ENCODE measurements around the gene TIPARP. TPM values are rescaled to one million over a fixed set of nuclear protein-coding genes. Genes with fewer than 3 reads are reported as not detected.
A peak's percentile ranks its signal among the peaks of the same experiment; 100 is the strongest.

Gene TIPARP
- total and polyA plus RNA-seq, 4 experiments from 2014 or later: 15.1 to 119 (median 68.1) TPM

DNA sequence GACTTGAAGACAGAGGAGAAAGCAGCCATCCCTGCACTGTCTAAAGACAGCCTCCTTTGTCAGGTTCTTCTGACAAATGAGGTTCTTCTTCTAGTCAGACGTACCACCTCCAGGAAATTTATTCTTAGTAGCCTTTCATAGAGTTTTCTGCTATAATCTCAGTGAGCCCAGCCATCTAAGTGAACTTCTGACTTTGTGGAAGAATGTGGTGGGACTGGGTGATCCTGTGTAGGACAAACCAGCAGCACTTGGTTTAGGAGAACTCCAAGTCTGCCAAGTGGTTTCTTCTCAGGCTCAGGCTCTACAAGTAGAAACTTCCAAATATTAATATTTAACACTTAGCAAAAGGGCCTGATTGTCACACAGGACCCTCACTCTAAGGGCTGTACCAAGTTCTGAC, 52.1 kb downstream of the TIPARP start:
- H3K4me3 Mint-ChIP-seq: no peak overlapping the region
- POLR2A ChIA-PET (ENCODE audit: partially characterized antibody): no interaction called here
- H3K36me3 Mint-ChIP-seq: no peaks in the 10 kb centered on the region

DNA sequence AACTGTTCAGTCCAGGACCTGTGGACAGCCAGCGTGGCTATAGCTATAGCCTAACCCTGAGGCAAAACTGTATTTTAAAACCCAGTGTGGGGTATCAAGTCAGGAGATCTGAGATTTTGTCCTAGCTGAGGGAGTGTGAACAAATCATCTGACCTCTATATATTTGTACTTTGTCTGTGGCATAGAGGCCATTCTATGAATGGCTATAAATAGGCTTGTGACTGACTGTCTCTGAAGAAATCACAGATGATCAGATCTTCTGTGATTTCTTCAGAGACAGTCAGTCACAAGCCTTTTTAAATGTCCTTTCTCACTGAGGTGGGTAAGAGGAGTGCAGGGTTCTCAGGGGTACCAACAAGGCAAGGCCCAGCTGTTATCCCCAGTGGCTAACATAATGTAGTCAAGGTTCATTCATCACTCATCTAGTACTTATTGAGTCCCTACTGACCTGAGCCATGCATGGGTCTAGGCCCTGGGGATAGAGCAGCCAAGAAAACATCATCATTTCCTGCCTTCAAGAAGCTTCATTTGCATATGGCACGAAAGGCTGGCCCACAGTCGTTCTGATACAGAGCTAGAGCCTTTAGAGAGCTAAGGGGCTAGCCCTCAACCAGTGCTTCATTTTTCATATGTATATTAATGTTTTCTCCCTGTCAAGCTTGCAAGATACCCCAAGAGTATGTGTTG, 53.3 kb downstream of the TIPARP start:
- Mint-ChIP-seq H3K9me3 (no peaks in the 10 kb centered on the region), H3K36me3 (no peaks in the 10 kb centered on the region), H3K27ac (no peak overlapping the region), H3K4me3 (no peak overlapping the region), H3K27me3 (no peaks in the 10 kb centered on the region), H3K4me1 (peaks cover 0 to 1% (median 0%) of the 10 kb centered on the region in 4 donors)
- H3K9me3 ChIP-seq (ENCODE audit: control insufficient read depth in 1 of 2, low read length in 2 of 2): no peaks in the 10 kb centered on the region
- no peak overlapping the region for H3K27ac ChIP-seq (ENCODE audit: low read depth, low read length)
- H3K4me3 ChIP-seq (ENCODE audit: low read length in 2 of 2): no peak overlapping the region
- ChIA-PET POLR2A (ENCODE audit: partially characterized antibody) (no interaction called here), CTCF (ENCODE audit: partially characterized antibody) (no interaction called here)
- no peaks in the 10 kb centered on the region for H3K36me3 ChIP-seq (ENCODE audit: insufficient read depth, low read length)
- intact Hi-C loops (cut with micrococcal nuclease): no loop called here
- no peak for DNase-seq
- H3K27me3 ChIP-seq (ENCODE audit: insufficient read depth, low read length): no peaks in the 10 kb centered on the region
- no peaks in the 10 kb centered on the region for H3K4me1 ChIP-seq (ENCODE audit: insufficient read depth, low read length)

More for the DNA sequence above, 52.1 kb downstream of the TIPARP start:
- Mint-ChIP-seq H3K4me1 (peaks cover 0 to 1% (median 0%) of the 10 kb centered on the region in 4 donors), H3K27me3 (no peaks in the 10 kb centered on the region), H3K9me3 (no peaks in the 10 kb centered on the region), H3K27ac (no peak overlapping the region)
- no peak for DNase-seq
- Histone ChIP-seq H3K27ac (ENCODE audit: low read depth, low read length) (no peak overlapping the region), H3K27me3 (ENCODE audit: insufficient read depth, low read length) (no peaks in the 10 kb centered on the region), H3K4me1 (ENCODE audit: insufficient read depth, low read length) (no peaks in the 10 kb centered on the region), H3K36me3 (ENCODE audit: insufficient read depth, low read length) (no peaks in the 10 kb centered on the region), H3K9me3 (ENCODE audit: control insufficient read depth in 1 of 2, low read length in 2 of 2) (no peaks in the 10 kb centered on the region), H3K4me3 (ENCODE audit: low read length in 2 of 2) (no peak overlapping the region)
- CTCF ChIA-PET (ENCODE audit: partially characterized antibody): no interaction called here
- intact Hi-C loops (cut with micrococcal nuclease): no loop called here

DNA sequence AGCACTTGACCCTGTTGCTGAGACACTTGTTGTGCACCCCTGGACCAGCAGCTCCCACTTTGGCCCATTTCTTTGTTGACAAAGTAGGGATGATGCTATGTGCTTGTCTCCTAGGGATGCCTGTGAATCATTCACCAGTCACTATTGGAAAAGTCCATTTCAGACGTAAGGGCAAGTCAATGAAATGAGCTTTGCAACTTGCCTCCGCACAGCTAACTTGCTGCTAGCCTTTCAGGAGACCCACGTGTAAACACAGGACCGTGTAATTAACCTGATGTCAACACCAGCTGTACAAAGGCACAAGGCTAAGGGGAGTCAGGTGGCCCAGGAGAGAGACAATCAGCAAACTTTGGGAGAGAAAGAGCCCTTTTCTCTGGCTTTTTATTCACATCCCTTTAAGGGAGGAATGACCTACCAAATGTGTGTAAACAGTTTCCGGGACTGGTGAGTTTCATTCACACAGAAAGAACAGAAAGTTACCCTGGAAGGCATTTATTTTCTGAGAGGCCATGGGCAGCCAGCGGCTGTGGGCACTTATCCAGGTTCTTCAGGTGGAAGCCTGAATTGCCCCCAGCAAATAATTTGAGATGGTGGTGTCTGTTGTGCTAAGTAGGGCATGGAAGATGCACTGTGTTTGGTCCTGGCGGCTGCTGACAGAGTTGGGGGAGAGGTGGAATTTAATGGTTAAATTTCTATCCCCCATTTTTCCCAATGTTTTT, 54.0 kb downstream of the TIPARP start:
- Histone ChIP-seq H3K9me3 (ENCODE audit: control insufficient read depth in 1 of 2, low read length in 2 of 2) (no peaks in the 10 kb centered on the region), H3K4me1 (ENCODE audit: insufficient read depth, low read length) (no peaks in the 10 kb centered on the region), H3K36me3 (ENCODE audit: insufficient read depth, low read length) (no peaks in the 10 kb centered on the region), H3K4me3 (ENCODE audit: low read length in 2 of 2) (no peak overlapping the region), H3K27me3 (ENCODE audit: insufficient read depth, low read length) (no peaks in the 10 kb centered on the region), H3K27ac (ENCODE audit: low read depth, low read length) (no peak overlapping the region)
- DNase-seq: no peak
- Mint-ChIP-seq H3K4me1 (no peaks in the 10 kb centered on the region), H3K36me3 (no peaks in the 10 kb centered on the region), H3K9me3 (no peaks in the 10 kb centered on the region), H3K27ac (peak overlapping the region in 1 of 7 donors; percentile 31), H3K4me3 (no peak overlapping the region), H3K27me3 (no peaks in the 10 kb centered on the region)
- ChIA-PET POLR2A (ENCODE audit: partially characterized antibody) (no interaction called here), CTCF (ENCODE audit: partially characterized antibody) (no interaction called here)
- intact Hi-C loops (cut with micrococcal nuclease): no loop called here

GRCh38 chr3:156729460-156730179, 55.2 kb downstream of the TIPARP start:
- ChIA-PET POLR2A (ENCODE audit: partially characterized antibody) (no interaction called here), CTCF (ENCODE audit: partially characterized antibody) (no interaction called here)
- H3K27ac ChIP-seq (ENCODE audit: low read depth, low read length): no peak overlapping the region
- intact Hi-C loops (cut with micrococcal nuclease): no loop called here
- no peak overlapping the region for H3K4me3 Mint-ChIP-seq
- H3K27me3 Mint-ChIP-seq: no peaks in the 10 kb centered on the region
- DNase-seq: no peak
- peak overlapping the region in 1 of 7 donors; percentile 54 for H3K27ac Mint-ChIP-seq
- H3K36me3 ChIP-seq (ENCODE audit: insufficient read depth, low read length): no peaks in the 10 kb centered on the region
- no peaks in the 10 kb centered on the region for H3K27me3 ChIP-seq (ENCODE audit: insufficient read depth, low read length)
- no peaks in the 10 kb centered on the region for H3K4me1 ChIP-seq (ENCODE audit: insufficient read depth, low read length)
- no peaks in the 10 kb centered on the region for H3K36me3 Mint-ChIP-seq
- H3K4me1 Mint-ChIP-seq: no peaks in the 10 kb centered on the region
- H3K9me3 ChIP-seq (ENCODE audit: control insufficient read depth in 1 of 2, low read length in 2 of 2): no peaks in the 10 kb centered on the region
- no peak overlapping the region for H3K4me3 ChIP-seq (ENCODE audit: low read length in 2 of 2)
- H3K9me3 Mint-ChIP-seq: no peaks in the 10 kb centered on the region

DNA sequence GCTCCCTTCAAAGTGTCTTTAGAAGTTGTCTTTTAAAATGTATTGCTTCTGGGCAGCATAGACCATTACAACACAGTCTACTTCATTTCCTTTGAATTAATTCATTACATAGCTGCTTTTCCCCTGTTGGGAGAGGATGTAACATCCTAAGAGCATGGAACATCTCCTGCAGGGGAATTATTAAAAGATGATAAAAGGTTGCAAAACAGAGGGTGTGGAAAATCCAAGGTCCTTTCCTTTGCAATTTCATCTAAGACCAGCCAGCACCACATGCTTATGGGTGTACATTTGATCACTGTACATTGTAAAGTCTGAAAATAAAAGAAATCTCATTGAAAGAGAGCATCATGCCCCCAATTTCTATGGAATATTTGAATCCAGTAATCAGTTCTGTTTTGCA, 57.4 kb downstream of the TIPARP start:
- H3K36me3 ChIP-seq (ENCODE audit: insufficient read depth, low read length): no peaks in the 10 kb centered on the region
- H3K27ac ChIP-seq (ENCODE audit: low read depth, low read length): no peak overlapping the region
- no peak for DNase-seq
- peaks cover 0 to 4% (median 1%) of the 10 kb centered on the region in 8 donors for H3K9me3 Mint-ChIP-seq
- H3K27ac Mint-ChIP-seq: no peak overlapping the region
- no peak overlapping the region for H3K4me3 ChIP-seq (ENCODE audit: low read length in 2 of 2)
- no peaks in the 10 kb centered on the region for H3K4me1 Mint-ChIP-seq
- ChIA-PET POLR2A (ENCODE audit: partially characterized antibody) (no interaction called here), CTCF (ENCODE audit: partially characterized antibody) (interaction anchor here (1.3 kb wide), 1 partner anchor 17 kb away, joined by 3 read pairs; no protein-coding TSS in a partner anchor)
- H3K27me3 Mint-ChIP-seq: no peaks in the 10 kb centered on the region
- H3K4me3 Mint-ChIP-seq: no peak overlapping the region
- H3K9me3 ChIP-seq (ENCODE audit: control insufficient read depth in 1 of 2, low read length in 2 of 2): no peaks in the 10 kb centered on the region
- intact Hi-C loops (cut with micrococcal nuclease): no loop called here
- no peaks in the 10 kb centered on the region for H3K27me3 ChIP-seq (ENCODE audit: insufficient read depth, low read length)
- no peaks in the 10 kb centered on the region for H3K4me1 ChIP-seq (ENCODE audit: insufficient read depth, low read length)
- no peaks in the 10 kb centered on the region for H3K36me3 Mint-ChIP-seq

DNA sequence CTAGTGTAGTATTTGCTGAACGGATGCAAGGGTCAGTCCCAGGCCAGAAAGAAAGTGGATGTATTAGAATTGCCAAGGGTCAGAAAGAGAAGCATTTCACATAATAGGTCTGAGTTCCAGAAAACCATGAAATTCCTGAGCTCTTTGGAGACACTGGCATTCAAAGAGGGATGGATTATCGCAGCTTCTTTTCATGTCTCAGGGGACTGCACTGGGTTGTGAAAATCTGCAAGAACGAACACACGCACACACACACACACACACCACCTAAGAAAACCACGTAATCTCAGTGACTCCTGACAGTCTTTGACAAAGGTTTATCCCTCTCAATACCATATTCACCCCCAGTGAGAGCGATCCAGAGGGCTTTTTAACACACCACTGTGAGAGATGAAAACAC, 57.9 kb downstream of the TIPARP start:
- DNase-seq: no peak

GRCh38 chr3:156732715-156733421, 58.5 kb downstream of the TIPARP start:
- Mint-ChIP-seq H3K9me3 (peaks cover 0 to 7% (median 1%) of the 10 kb centered on the region in 8 donors), H3K36me3 (no peaks in the 10 kb centered on the region), H3K27ac (no peak overlapping the region), H3K27me3 (no peaks in the 10 kb centered on the region), H3K4me3 (no peak overlapping the region), H3K4me1 (no peaks in the 10 kb centered on the region)
- H3K9me3 ChIP-seq (ENCODE audit: control insufficient read depth in 1 of 2, low read length in 2 of 2): no peaks in the 10 kb centered on the region
- ChIA-PET CTCF (ENCODE audit: partially characterized antibody) (interaction anchor here (0.6 kb wide), 1 partner anchor 199 kb away, joined by 4 read pairs; no protein-coding TSS in a partner anchor), POLR2A (ENCODE audit: partially characterized antibody) (no interaction called here)
- intact Hi-C loops (cut with micrococcal nuclease): no loop called here
- DNase-seq: no peak
- H3K4me1 ChIP-seq (ENCODE audit: insufficient read depth, low read length): no peaks in the 10 kb centered on the region
- H3K36me3 ChIP-seq (ENCODE audit: insufficient read depth, low read length): no peaks in the 10 kb centered on the region
- no peak overlapping the region for H3K27ac ChIP-seq (ENCODE audit: low read depth, low read length)
- H3K4me3 ChIP-seq (ENCODE audit: low read length in 2 of 2): no peak overlapping the region
- H3K27me3 ChIP-seq (ENCODE audit: insufficient read depth, low read length): no peaks in the 10 kb centered on the region

More for the DNA sequence above, 57.9 kb downstream of the TIPARP start:
- Histone ChIP-seq H3K27me3 (ENCODE audit: insufficient read depth, low read length) (no peaks in the 10 kb centered on the region), H3K4me3 (ENCODE audit: low read length in 2 of 2) (no peak overlapping the region), H3K36me3 (ENCODE audit: insufficient read depth, low read length) (no peaks in the 10 kb centered on the region), H3K9me3 (ENCODE audit: control insufficient read depth in 1 of 2, low read length in 2 of 2) (no peaks in the 10 kb centered on the region), H3K27ac (ENCODE audit: low read depth, low read length) (no peak overlapping the region), H3K4me1 (ENCODE audit: insufficient read depth, low read length) (no peaks in the 10 kb centered on the region)
- intact Hi-C loops (cut with micrococcal nuclease): no loop called here
- Mint-ChIP-seq H3K27me3 (no peaks in the 10 kb centered on the region), H3K4me1 (no peaks in the 10 kb centered on the region), H3K36me3 (no peaks in the 10 kb centered on the region), H3K27ac (no peak overlapping the region), H3K9me3 (peaks cover 0 to 7% (median 1%) of the 10 kb centered on the region in 8 donors), H3K4me3 (no peak overlapping the region)
- CTCF ChIA-PET (ENCODE audit: partially characterized antibody): interaction anchor here (1.3 kb wide), 1 partner anchor 17 kb away, joined by 3 read pairs; no protein-coding TSS in a partner anchor
- POLR2A ChIA-PET (ENCODE audit: partially characterized antibody): no interaction called here

All from CD4-positive, alpha-beta memory T cell (primary cell).